Fibroblast of lung (primary cell): ENCODE results near the gene TMEM175. TPM values are rescaled to one million over a fixed set of nuclear protein-coding genes. Genes with fewer than 3 reads are reported as not detected.

Source experiments
- DNase-seq, 2 donors: peaks; one replicate each; pipeline versions ENCODE4 v3.0.0 to v3.0.0-alpha.2; 2010; ENCODE audit warnings: low read depth in 2 of 2
- H2AFZ ChIP-seq: 2 replicates; pipeline ENCODE4 v1.5.1; 2012; ENCODE audit warnings: low read length, control low read depth, inconsistent platforms
- H3K27ac ChIP-seq: 2 replicates; pipeline ENCODE4 v1.5.1; 2011; ENCODE audit warnings: low read length, control low read depth; ENCODE audit not compliant: insufficient read depth
- H3K27me3 ChIP-seq: 2 replicates; pipeline ENCODE4 v1.5.1; 2011; ENCODE audit warnings: mild to moderate bottlenecking, low read length; ENCODE audit not compliant: control insufficient read depth, insufficient read depth
- H3K36me3 ChIP-seq: 2 replicates; pipeline ENCODE4 v1.5.1; 2011; ENCODE audit warnings: low read length; ENCODE audit not compliant: control insufficient read depth, insufficient read depth
- H3K4me1 ChIP-seq: 2 replicates; pipeline ENCODE4 v1.5.1; 2011; ENCODE audit warnings: low read length; ENCODE audit not compliant: control insufficient read depth, insufficient read depth; ENCODE audit errors: extremely low read depth
- H3K4me2 ChIP-seq: 2 replicates; pipeline ENCODE4 v1.5.1; 2011; ENCODE audit warnings: low read length, control low read depth; ENCODE audit not compliant: insufficient read depth; ENCODE audit errors: extremely low read depth
- H3K4me3 ChIP-seq, 4 experiments: fragments of 200-600 bp in 1 of 4; sonication (generic) in 1 of 4; replicated peaks in 1 of 4; 2 replicates each; pipeline ENCODE4 v1.5.1; 2011 to 2016; ENCODE audit warnings: low read length in 4 of 4, low read depth in 3 of 4, mild to moderate bottlenecking in 3 of 4, control low read depth in 2 of 4, inconsistent platforms in 1 of 4, mixed read lengths in 1 of 4; ENCODE audit not compliant: insufficient read depth in 1 of 4; ENCODE audit errors: control extremely low read depth in 1 of 4
- H3K79me2 ChIP-seq: 2 replicates; pipeline ENCODE4 v1.5.1; 2012; ENCODE audit warnings: mild to moderate bottlenecking, low read length, inconsistent platforms; ENCODE audit not compliant: control insufficient read depth, insufficient read depth
- H3K9ac ChIP-seq: 2 replicates; pipeline ENCODE4 v1.5.1; 2011; ENCODE audit warnings: mild to moderate bottlenecking, low read length, control low read depth; ENCODE audit not compliant: insufficient read depth
- H3K9me3 ChIP-seq: 2 replicates; pipeline ENCODE4 v1.5.1; 2012; ENCODE audit warnings: low read depth, low read length; ENCODE audit not compliant: control insufficient read depth, insufficient read depth
- H4K20me1 ChIP-seq: 2 replicates; pipeline ENCODE4 v1.5.1; 2011; ENCODE audit warnings: low read length; ENCODE audit not compliant: control insufficient read depth, insufficient read depth; ENCODE audit errors: extremely low read depth
- CTCF ChIP-seq, 2 donors: IDR thresholded peaks in 1 of 2; conservative IDR thresholded peaks in 1 of 2; 1 replicate in 1 of 2; 2 replicates in 1 of 2; pipeline ENCODE4 v1.5.1; 2011 to 2012; ENCODE audit warnings: low read length in 2 of 2, control low read depth in 1 of 2, inconsistent platforms in 1 of 2, low read depth in 1 of 2, mild to moderate bottlenecking in 1 of 2
- EZH2 ChIP-seq: IDR thresholded peaks from 2 replicates; pipeline ENCODE4 v1.5.1; 2012; ENCODE audit warnings: low read length, control low read depth, mild to moderate bottlenecking; ENCODE audit errors: missing control alignments
- polyA plus RNA-seq, 2 donors: library from polyadenylated mRNA; depleted of rRNA in 1 of 2; stranded (reverse) in 1 of 2; unstranded in 1 of 2; fragments of >200 nt; gene quantifications; 2 replicates each; pipeline ENCODE4 v1.2.1, GENCODE V29; 2011 to 2012; ENCODE audit warnings: missing spikeins in 1 of 2
- total RNA-seq: library from RNA; depleted of rRNA; stranded (reverse); fragments of >200 nt; gene quantifications from 2 replicates; pipeline ENCODE4 v1.2.1, GENCODE V29; 2014

TMEM175 gene
- total and polyA plus RNA-seq, 2 donors (not counting 1 experiment from before 2014, with no cell fraction given) = 16.3 to 23.9 TPM

GRCh38 chr4:962231-963208, 30.3 kb downstream of the TMEM175 start:
- no peak for DNase-seq
- H3K36me3 ChIP-seq = peaks cover 17% of the 10 kb centered on the region
- no peak overlapping the region for H2AFZ ChIP-seq

GRCh38 chr4:963276-964225, 31.3 kb downstream of the TMEM175 start:
- Histone ChIP-seq H3K36me3 (peaks cover 17% of the 10 kb centered on the region), H2AFZ (no peak overlapping the region), H3K4me1 (no peaks in the 10 kb centered on the region), H4K20me1 (no peaks in the 10 kb centered on the region), H3K27me3 (no peaks in the 10 kb centered on the region), H3K4me2 (no peak overlapping the region), H3K27ac (no peak overlapping the region), H3K79me2 (no peaks in the 10 kb centered on the region), H3K9ac (no peak overlapping the region), H3K9me3 (no peaks in the 10 kb centered on the region), H3K4me3 (no peak overlapping the region)
- TF ChIP-seq EZH2 = no peak
- TF ChIP-seq CTCF (conservative IDR thresholded peaks at IDR 0.05 in 1 of 2, IDR thresholded peaks at IDR 0.05 in 1 of 2; ENCODE audit: low read depth in 1 of 2, low read length in 2 of 2) = no peak
- no peak for DNase-seq

More at GRCh38 chr4:962231-963208, 30.3 kb downstream of the TMEM175 start:
- H3K4me2 ChIP-seq = no peak overlapping the region
- H3K79me2 ChIP-seq = no peaks in the 10 kb centered on the region
- no peak overlapping the region for H3K4me3 ChIP-seq
- no peak overlapping the region for H3K27ac ChIP-seq
- no peaks in the 10 kb centered on the region for H4K20me1 ChIP-seq
- no peak overlapping the region for H3K9ac ChIP-seq
- no peak for TF ChIP-seq EZH2
- no peak for TF ChIP-seq CTCF (conservative IDR thresholded peaks at IDR 0.05 in 1 of 2, IDR thresholded peaks at IDR 0.05 in 1 of 2; ENCODE audit: low read depth in 1 of 2, low read length in 2 of 2)
- H3K4me1 ChIP-seq = no peaks in the 10 kb centered on the region
- no peaks in the 10 kb centered on the region for H3K27me3 ChIP-seq
- H3K9me3 ChIP-seq = no peaks in the 10 kb centered on the region
